H1 (cell line): ENCODE data around the gene ADAMTS20. TPM values are rescaled to one million over a fixed set of nuclear protein-coding genes. Genes with fewer than 3 reads are reported as not detected.

Experiments used
- CTCF ChIA-PET: fragments of 300-600 bp; sonication (Branson Sonifier 250); formaldehyde crosslinking; loops from one replicate; lab custom pipeline; 2021; ENCODE audit not compliant: partially characterized antibody; lab: Charles Lee
- POLR2A ChIA-PET: fragments of 300-600 bp; sonication (Branson Sonifier 250); formaldehyde crosslinking; loops from one replicate; lab custom pipeline; 2021; ENCODE audit warnings: inconsistent platforms; ENCODE audit not compliant: partially characterized antibody; lab: Charles Lee
- DNase-seq, 2 experiments: peaks; one replicate each; pipeline versions ENCODE4 v3.0.0 to v3.0.0-alpha.2; 2010 to 2022; ENCODE audit warnings: low spot score in 2 of 2, low read depth in 1 of 2, mixed read lengths in 1 of 2
- FAIRE-seq: peaks from 2 replicates; lab custom pipeline; 2011; peaks lifted over from hg19 to GRCh38; lab: Jason Lieb, UNC
- H2AFZ ChIP-seq: 2 replicates; pipeline ENCODE4 v1.8.1; 2012; ENCODE audit warnings: low read length, inconsistent platforms
- H2AK5ac ChIP-seq: 2 replicates; pipeline ENCODE4 v1.6.1; 2013; ENCODE audit warnings: low read depth, low read length
- H2BK120ac ChIP-seq: replicated peaks from 2 replicates; pipeline ENCODE3; 2013; ENCODE audit warnings: low read depth, low read length, inconsistent platforms
- H2BK12ac ChIP-seq: 2 replicates; pipeline ENCODE4 v1.6.1; 2013; ENCODE audit warnings: low read depth, low read length
- H2BK15ac ChIP-seq: 2 replicates; pipeline ENCODE4 v1.6.1; 2013; ENCODE audit warnings: low read length
- H2BK20ac ChIP-seq: 2 replicates; pipeline ENCODE4 v1.6.1; 2013; ENCODE audit warnings: low read length
- H2BK5ac ChIP-seq: 2 replicates; pipeline ENCODE4 v1.6.1; 2013; ENCODE audit warnings: low read depth, low read length
- H3K14ac ChIP-seq: 2 replicates; pipeline ENCODE4 v1.6.1; 2013; ENCODE audit warnings: inconsistent platforms; ENCODE audit not compliant: insufficient read length
- H3K18ac ChIP-seq: 2 replicates; pipeline ENCODE4 v1.6.1; 2013; ENCODE audit warnings: low read length; ENCODE audit errors: extremely low read depth
- H3K23ac ChIP-seq: 2 replicates; pipeline ENCODE4 v1.6.1; 2013; ENCODE audit warnings: inconsistent platforms; ENCODE audit not compliant: insufficient read length
- H3K23me2 ChIP-seq: 2 replicates; pipeline ENCODE4 v1.6.1; 2013; ENCODE audit warnings: low read depth, low read length
- H3K27ac ChIP-seq: 2 replicates; pipeline ENCODE4 v1.6.1; 2011; ENCODE audit warnings: low read depth, low read length, inconsistent platforms
- H3K27me3 ChIP-seq, 4 experiments: replicated peaks in 1 of 4; 1 replicate in 1 of 4; 2 replicates in 3 of 4; pipeline versions ENCODE4 v1.6.1 to v1.8.1; 2011 to 2013; ENCODE audit warnings: low read length in 3 of 4, mild to moderate bottlenecking in 3 of 4, inconsistent platforms in 2 of 4, mixed read lengths in 2 of 4, moderate library complexity in 1 of 4; ENCODE audit not compliant: control insufficient read depth in 3 of 4, insufficient read depth in 3 of 4; ENCODE audit errors: extremely low read depth in 1 of 4
- H3K36me3 ChIP-seq, 4 experiments: 2 replicates each; pipeline versions ENCODE4 v1.6.1 to v1.8.1; 2011 to 2013; ENCODE audit warnings: mild to moderate bottlenecking in 4 of 4, low read length in 3 of 4, moderate library complexity in 2 of 4, control low read depth in 1 of 4, inconsistent platforms in 1 of 4; ENCODE audit not compliant: insufficient read depth in 4 of 4, control insufficient read depth in 2 of 4
- H3K4ac ChIP-seq: replicated peaks from 2 replicates; pipeline ENCODE3; 2013; ENCODE audit warnings: low read length, low read depth, mixed read lengths, inconsistent platforms; ENCODE audit not compliant: insufficient read length
- H3K4me1 ChIP-seq, 4 experiments: replicated peaks in 1 of 4; 1 replicate in 1 of 4; 2 replicates in 3 of 4; pipeline versions ENCODE4 v1.6.1 to v1.8.1; 2011 to 2013; ENCODE audit warnings: low read length in 3 of 4, inconsistent platforms in 2 of 4, mixed read lengths in 1 of 4; ENCODE audit not compliant: insufficient read depth in 4 of 4, control insufficient read depth in 3 of 4
- H3K4me2 ChIP-seq, 2 experiments: 2 replicates each; pipeline versions ENCODE4 v1.6.1 to v1.8.1; 2011 to 2013; ENCODE audit warnings: low read depth in 2 of 2, low read length in 2 of 2, control low read depth in 1 of 2, inconsistent platforms in 1 of 2, mild to moderate bottlenecking in 1 of 2; ENCODE audit not compliant: insufficient read depth in 1 of 2
- H3K4me3 ChIP-seq, 4 experiments: fragments of 200-600, 300-600 bp in 1 of 4; sonication (generic), shearing (Covaris generic), sonication (Bioruptor Twin) in 1 of 4; 2 replicates each; pipeline versions ENCODE4 v1.5.1 to v1.8.1; 2011 to 2016; ENCODE audit warnings: low read length in 4 of 4, low read depth in 3 of 4, control low read depth in 2 of 4, inconsistent platforms in 2 of 4, mild to moderate bottlenecking in 2 of 4, mixed read lengths in 1 of 4, moderate library complexity in 1 of 4; ENCODE audit not compliant: insufficient read depth in 2 of 4; ENCODE audit errors: extremely low read depth in 1 of 4
- H3K56ac ChIP-seq: replicated peaks from 2 replicates; pipeline ENCODE3; 2013; ENCODE audit warnings: low read depth, mild to moderate bottlenecking, mixed read lengths, low read length, inconsistent platforms; ENCODE audit not compliant: insufficient read length
- H3K79me1 ChIP-seq: 2 replicates; pipeline ENCODE4 v1.6.1; 2013; ENCODE audit warnings: low read depth, low read length, control low read depth
- H3K79me2 ChIP-seq, 2 experiments: 2 replicates each; pipeline versions ENCODE4 v1.6.1 to v1.8.1; 2012 to 2013; ENCODE audit warnings: low read length in 2 of 2, mild to moderate bottlenecking in 2 of 2, inconsistent platforms in 1 of 2; ENCODE audit not compliant: insufficient read depth in 2 of 2, control insufficient read depth in 1 of 2
- H3K9ac ChIP-seq, 4 experiments: replicated peaks in 1 of 4; 1 replicate in 1 of 4; 2 replicates in 3 of 4; pipeline versions ENCODE4 v1.6.1 to v1.8.1; 2011 to 2013; ENCODE audit warnings: low read depth in 3 of 4, low read length in 3 of 4, control low read depth in 2 of 4, mild to moderate bottlenecking in 2 of 4, moderate library complexity in 2 of 4, inconsistent platforms in 1 of 4; ENCODE audit errors: extremely low read depth in 1 of 4
- H3K9me3 ChIP-seq, 2 experiments: 2 replicates each; pipeline versions ENCODE4 v1.6.1 to v1.8.1; 2012 to 2013; ENCODE audit warnings: mild to moderate bottlenecking in 2 of 2, moderate library complexity in 2 of 2, control low read depth in 1 of 2, inconsistent platforms in 1 of 2, low read depth in 1 of 2, low read length in 1 of 2, mixed read lengths in 1 of 2; ENCODE audit not compliant: insufficient read depth in 2 of 2
- H4K20me1 ChIP-seq, 2 experiments: replicated peaks in 1 of 2; 2 replicates each; pipeline versions ENCODE3 to v1.8.1; 2011 to 2013; ENCODE audit warnings: inconsistent platforms in 2 of 2, low read length in 2 of 2, mild to moderate bottlenecking in 1 of 2; ENCODE audit not compliant: insufficient read depth in 2 of 2, control insufficient read depth in 1 of 2
- H4K5ac ChIP-seq: 2 replicates; pipeline ENCODE4 v1.6.1; 2013; ENCODE audit warnings: low read length, low read depth, mixed read lengths, inconsistent platforms; ENCODE audit not compliant: insufficient read length
- H4K8ac ChIP-seq: 2 replicates; pipeline ENCODE4 v1.8.0; 2013; ENCODE audit warnings: mild to moderate bottlenecking, moderate library complexity, low read length, inconsistent platforms; ENCODE audit not compliant: insufficient read depth; ENCODE audit errors: extremely low read depth
- H4K91ac ChIP-seq: replicated peaks from 2 replicates; pipeline ENCODE3; 2013; ENCODE audit warnings: low read length, mixed read lengths, inconsistent platforms; ENCODE audit not compliant: insufficient read length
- BCL11A ChIP-seq, 2 experiments: IDR thresholded peaks; one replicate each; pipeline ENCODE4 v1.6.1; 2011; ENCODE audit warnings: low read depth in 2 of 2, low read length in 2 of 2, mild to moderate bottlenecking in 2 of 2
- CTBP2 ChIP-seq: IDR thresholded peaks from 2 replicates; pipeline ENCODE4 v1.7.0; 2011; ENCODE audit warnings: borderline replicate concordance, mild to moderate bottlenecking, moderate library complexity, mixed read lengths, low read length; ENCODE audit not compliant: insufficient read depth, insufficient read length
- EZH2 ChIP-seq: fragments of 200-600 bp; sonication (generic); IDR thresholded peaks from 2 replicates; pipeline ENCODE4 v1.7.1; 2012; ENCODE audit warnings: low read depth, mild to moderate bottlenecking, moderate library complexity, low read length, inconsistent platforms; ENCODE audit not compliant: severe bottlenecking
- HDAC6 ChIP-seq: IDR thresholded peaks from one replicate; pipeline ENCODE4 v1.7.1; 2012; ENCODE audit warnings: low read depth, mild to moderate bottlenecking, inconsistent platforms, low read length, moderate library complexity
- JUND ChIP-seq: IDR thresholded peaks from 2 replicates; pipeline ENCODE4 v1.6.1; 2011; ENCODE audit warnings: mild to moderate bottlenecking, improper control_type of control experiment, low read length
- KDM1A ChIP-seq: fragments of 200-600, 300-600 bp; sonication (generic); IDR thresholded peaks from 2 replicates; pipeline ENCODE4 v1.7.1; 2016; ENCODE audit warnings: mild to moderate bottlenecking, low read length, borderline replicate concordance
- KDM5A ChIP-seq: fragments of 200-600 bp; IDR thresholded peaks from 2 replicates; pipeline ENCODE4 v1.7.1; 2012; ENCODE audit warnings: mild to moderate bottlenecking, low read length, inconsistent platforms, mixed read lengths
- PHF8 ChIP-seq: fragments of 200-600 bp; sonication (generic); conservative IDR thresholded peaks from 2 replicates; pipeline ENCODE4 v1.7.1; 2012; ENCODE audit warnings: low read depth, mild to moderate bottlenecking, inconsistent platforms, low read length, moderate library complexity
- POLR2A ChIP-seq, 2 experiments: IDR thresholded peaks; 1 replicate in 1 of 2; 2 replicates in 1 of 2; pipeline ENCODE4 v1.6.1; 2011; ENCODE audit warnings: low read depth in 2 of 2, low read length in 2 of 2, mild to moderate bottlenecking in 2 of 2; ENCODE audit errors: control extremely low read depth in 1 of 2
- POLR2AphosphoS5 ChIP-seq: IDR thresholded peaks from 2 replicates; pipeline ENCODE4 v1.6.1; 2011; ENCODE audit warnings: low read depth, low read length
- POU5F1 ChIP-seq: IDR thresholded peaks from 2 replicates; pipeline ENCODE4 v1.6.1; 2011; ENCODE audit warnings: low read depth, mild to moderate bottlenecking, low read length, moderate library complexity
- RXRA ChIP-seq: IDR thresholded peaks from 2 replicates; pipeline ENCODE4 v1.6.1; 2011; ENCODE audit warnings: low read depth, mild to moderate bottlenecking, low read length, moderate library complexity; ENCODE audit not compliant: insufficient read depth
- SIX5 ChIP-seq: IDR thresholded peaks from 2 replicates; pipeline ENCODE4 v1.6.1; 2011; ENCODE audit warnings: mild to moderate bottlenecking, low read depth, low read length
- SRF ChIP-seq: IDR thresholded peaks from 2 replicates; pipeline ENCODE4 v1.6.1; 2011; ENCODE audit warnings: mild to moderate bottlenecking, low read depth, low read length, moderate library complexity
- TEAD4 ChIP-seq: IDR thresholded peaks from 2 replicates; pipeline ENCODE4 v1.6.1; 2012; ENCODE audit warnings: low read depth, low read length, inconsistent platforms, mixed read lengths
- WGBS, 2 experiments: shearing (Covaris generic) in 1 of 2; methylation state at CpG; one replicate each; pipeline versions ENCODE4 v1.1.6 to v1.1.7; 2013 to 2015; ENCODE audit warnings: low lambda C conversion rate in 2 of 2, mixed read lengths in 2 of 2, inconsistent platforms in 1 of 2, low coverage in 1 of 2, missing lambda C conversion rate in 1 of 2; ENCODE audit not compliant: insufficient replicate concordance in 2 of 2, insufficient coverage in 1 of 2, insufficient read length in 1 of 2; ENCODE audit errors: extremely low coverage in 1 of 2, missing lambda C conversion rate in 1 of 2; 5-methylcytosine and 5-hydroxymethylcytosine counted together
- polyA plus RNA-seq, 7 experiments: library from polyadenylated mRNA; depleted of rRNA in 3 of 7; stranded (reverse) in 5 of 7; unstranded in 2 of 7; fragments of >200 nt in 5 of 7; fragments of 200-250 nt in 2 of 7; gene quantifications; 1 replicate in 5 of 7; 2 replicates in 1 of 7; 4 replicates in 1 of 7; pipeline versions ENCODE4 v1.2.1 to v1.2.3, GENCODE V29; 2011 to 2013; ENCODE audit warnings: missing spikeins in 2 of 7, mixed read lengths in 2 of 7
- total RNA-seq: library from RNA; stranded (reverse); fragmentation: NEBNext Ultra II Directional; extraction: Animal tissue kit (Norgen Biotek cat#: 25700); gene quantifications from 2 replicates; pipeline ENCODE4 v1.2.1, GENCODE V29; 2021

ADAMTS20 gene
- total and polyA plus RNA-seq, 2 of the 8 experiments (the other 6 are each of a cell fraction or from before 2014, with no cell fraction given), result 2.9 to 5.1 TPM

- Histone ChIP-seq H3K14ac (no peak overlapping the region), H3K79me2 (no peaks in the 10 kb centered on the region), H3K23me2 (no peaks in the 10 kb centered on the region), H2BK12ac (no peak overlapping the region), H2BK20ac (no peak overlapping the region), H2BK15ac (no peak overlapping the region), H3K9ac (no peak overlapping the region), H4K8ac (no peak overlapping the region), H3K4ac (no peak overlapping the region), H3K9me3 (peaks cover 2 to 3% of the 10 kb centered on the region in 2 experiments; a peak in 3 of 4 replicates), H4K20me1 (no peaks in the 10 kb centered on the region), H3K4me3 (no peak overlapping the region), H3K23ac (no peak overlapping the region), H3K27ac (no peak overlapping the region), H2AK5ac (no peak overlapping the region), H3K18ac (no peak overlapping the region), H2AFZ (no peak overlapping the region), H2BK120ac (no peak overlapping the region), H3K4me2 (no peak overlapping the region), H3K36me3 (peaks cover 0 to 5% (median 0%) of the 10 kb centered on the region in 4 experiments; a peak in 1 of 8 replicates), H3K4me1 (no peaks in the 10 kb centered on the region), H2BK5ac (no peak overlapping the region), H4K91ac (no peak overlapping the region), H4K5ac (no peak overlapping the region)
- ChIA-PET CTCF (interaction anchor here (0.6 to 0.7 kb wide), 2 partner anchors 13 to 46 kb away, joined by 3 read pairs; no protein-coding TSS in a partner anchor), POLR2A (no interaction called here)
- DNase-seq (no peak), FAIRE-seq (no peak)
- WGBS, 2 experiments, result 88% methylated on average over 1 of the region's 1 CpG; no CpG with 5 or more reads in 1 of the 2 experiments
- TF ChIP-seq HDAC6 (no peak), POU5F1 (no peak), PHF8 (no peak), POLR2A (IDR thresholded peaks at IDR 0.05; ENCODE audit: control extremely low read depth in 1 of 2, low read depth in 2 of 2, low read length in 2 of 2) (no peak), JUND (no peak), POLR2AphosphoS5 (no peak), SIX5 (no peak), EZH2 (no peak), SRF (no peak), BCL11A (IDR thresholded peaks at IDR 0.05; ENCODE audit: low read depth in 2 of 2, low read length in 2 of 2) (no peak), CTBP2 (no peak), KDM5A (no peak), RXRA (no peak), TEAD4 (no peak), KDM1A (no peak)
- TF ChIP-seq, all 59 proteins: peak for 0
- no peaks in the 10 kb centered on the region for H3K27me3 ChIP-seq
- no peaks in the 10 kb centered on the region for H3K79me1 ChIP-seq
- H3K56ac ChIP-seq, result no peak overlapping the region
Observed at GRCh38 chr12:43381879-43382278, 170.1 kb downstream of the ADAMTS20 start.
